C1 segment of cervical spinal cord (tissue), 14 donors: ENCODE measurements around the gene NUP50.
A peak's percentile ranks its signal among the peaks of the same experiment; 100 is the strongest.

Experiments
- DNase-seq, 14 donors: peaks; one replicate each; lab custom pipeline; 2025; lab: John Stamatoyannopoulos, UW

Gene NUP50

DNA sequence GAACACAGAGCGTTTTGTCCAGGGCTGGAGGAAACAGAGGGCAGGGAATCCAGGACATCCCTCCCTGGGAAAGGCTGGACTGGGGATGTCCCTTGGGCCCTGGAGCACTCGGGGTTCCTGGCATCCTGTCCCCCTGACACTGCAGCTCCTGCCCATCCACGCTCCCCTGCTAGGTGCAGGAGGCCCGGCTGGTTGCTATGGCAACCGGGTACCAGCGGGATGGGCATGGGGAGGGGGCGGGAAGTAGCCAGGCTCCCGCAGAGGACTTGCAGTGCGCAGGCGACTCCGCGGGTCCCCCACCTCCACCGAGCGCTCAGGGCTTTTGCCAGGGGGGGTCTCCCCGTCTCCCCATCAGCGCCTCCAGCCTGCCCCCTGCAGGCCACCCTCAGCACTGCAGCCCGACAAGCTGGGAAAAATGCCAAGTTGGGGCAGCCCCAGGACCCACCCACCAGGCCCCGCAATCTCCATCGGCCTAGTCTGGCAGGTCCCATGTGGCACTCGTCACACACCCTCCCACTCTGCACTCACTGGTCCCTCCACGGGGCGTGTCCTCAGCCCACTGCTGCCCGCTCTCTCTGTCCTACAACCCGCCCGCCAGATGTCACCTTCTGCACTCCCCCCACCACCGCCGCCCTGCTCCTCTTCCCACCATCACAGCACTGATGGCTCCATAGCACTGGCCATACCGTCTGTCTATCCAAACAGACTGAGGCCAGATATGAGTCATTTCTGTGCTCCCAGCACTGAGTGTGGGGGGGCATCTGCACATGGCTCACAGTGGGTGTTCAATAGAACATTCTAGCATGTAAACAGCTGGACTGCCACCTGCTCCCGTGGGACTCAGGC, 45.5 kb downstream of the NUP50 start:
- peak in 12 of 14 donors; percentile 69 to 92 (median 83) for DNase-seq

DNA sequence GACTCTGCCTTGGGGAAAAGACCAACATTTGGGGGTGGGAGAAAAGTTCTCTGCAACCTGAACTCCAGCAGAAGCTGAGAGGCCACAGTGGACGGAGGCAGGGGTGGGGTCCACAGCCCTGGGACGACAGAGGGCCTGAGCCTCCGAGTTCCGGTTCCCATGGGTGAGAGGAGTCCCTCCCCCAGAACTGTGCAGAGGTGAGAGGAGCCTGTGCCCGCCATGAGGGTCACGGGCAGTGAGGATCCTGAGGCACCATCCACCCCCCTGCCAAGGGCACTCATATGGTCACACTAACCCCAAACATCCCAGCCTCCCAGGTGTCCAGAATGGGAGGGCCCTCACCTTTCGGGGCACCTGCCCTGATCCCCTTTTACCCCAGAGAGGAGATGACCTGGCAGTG, 46.4 kb downstream of the NUP50 start:
- no peak for DNase-seq

DNA sequence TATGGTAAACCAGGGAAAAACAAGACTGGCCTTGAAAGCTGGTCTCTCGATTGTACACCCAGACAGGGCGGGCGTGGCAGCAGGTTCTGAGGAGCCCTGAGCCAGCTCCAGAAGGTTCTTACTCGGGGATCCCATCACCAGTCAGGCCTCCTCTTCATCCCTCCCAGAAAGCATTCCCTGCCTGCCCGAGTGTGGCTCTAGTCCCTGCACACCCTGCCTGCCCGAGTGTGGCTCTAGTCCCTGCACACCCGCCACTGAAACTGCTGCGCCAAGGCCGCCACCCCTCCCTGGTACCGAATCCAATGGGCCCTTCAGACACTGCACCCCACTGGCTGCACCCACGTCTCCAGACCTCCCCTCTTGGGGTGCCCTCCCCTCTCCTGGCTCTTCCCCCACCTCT, 46.9 kb downstream of the NUP50 start:
- peak in 2 of 14 donors; percentile 22 to 23 for DNase-seq

DNA sequence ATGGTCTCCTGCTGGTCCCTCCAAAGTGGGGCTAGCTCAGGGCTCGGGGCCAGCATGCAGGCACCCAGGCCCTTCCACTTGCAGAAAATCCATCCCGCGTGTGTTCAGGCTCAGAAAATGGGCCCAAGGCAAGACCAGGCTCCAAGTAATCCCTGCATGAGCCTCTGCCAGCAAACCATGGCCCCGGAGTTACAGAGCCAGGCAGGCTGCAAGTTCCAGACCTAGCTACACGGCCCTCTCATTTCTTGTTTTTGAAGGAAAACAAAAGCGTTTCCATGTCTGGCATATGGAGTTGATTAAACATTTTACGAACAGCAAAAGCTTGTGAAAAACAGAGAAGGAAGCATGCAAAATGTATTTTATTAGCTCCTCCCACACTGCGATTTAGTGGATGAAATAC, 47.3 kb downstream of the NUP50 start:
- no peak for DNase-seq

DNA sequence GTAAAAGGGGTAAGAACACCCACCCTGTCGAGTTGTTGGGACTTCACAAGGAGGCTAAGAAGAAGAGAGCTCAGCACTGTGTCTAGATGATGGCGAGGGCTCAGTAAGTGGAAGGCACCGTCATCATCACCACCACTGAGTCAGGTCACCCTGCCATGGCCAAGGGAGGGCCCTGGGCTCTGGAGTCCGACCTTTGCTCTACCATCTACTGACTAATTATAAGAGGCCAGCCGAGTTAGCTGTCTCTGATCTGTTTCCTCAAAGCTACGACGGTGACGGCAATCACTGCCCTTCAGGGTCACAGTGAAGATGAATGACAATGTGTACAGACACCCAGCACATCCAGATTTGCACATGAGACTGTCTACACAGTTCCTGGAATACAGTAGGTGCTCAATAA, 47.7 kb downstream of the NUP50 start:
- DNase-seq, result no peak

DNA sequence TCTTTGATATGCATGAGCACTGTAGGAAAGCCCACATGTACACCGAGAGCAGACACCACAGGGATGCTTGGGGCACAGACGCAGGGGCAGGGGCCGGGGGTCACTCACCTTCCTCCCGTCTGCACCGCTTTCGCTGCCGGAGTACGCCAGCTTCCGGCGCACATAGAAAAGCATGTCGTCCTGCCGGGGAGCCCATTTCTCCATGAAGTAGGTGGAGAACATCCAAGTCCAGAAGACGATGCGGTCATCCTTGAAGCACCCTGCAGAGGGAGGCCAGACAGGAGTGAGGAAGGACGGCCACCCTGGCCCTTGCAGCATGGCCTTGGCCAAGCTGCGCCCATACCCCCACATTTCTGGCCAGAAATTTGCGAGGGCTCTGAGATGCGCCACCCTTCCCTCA, 48.1 kb downstream of the NUP50 start:
- DNase-seq, result no peak

DNA sequence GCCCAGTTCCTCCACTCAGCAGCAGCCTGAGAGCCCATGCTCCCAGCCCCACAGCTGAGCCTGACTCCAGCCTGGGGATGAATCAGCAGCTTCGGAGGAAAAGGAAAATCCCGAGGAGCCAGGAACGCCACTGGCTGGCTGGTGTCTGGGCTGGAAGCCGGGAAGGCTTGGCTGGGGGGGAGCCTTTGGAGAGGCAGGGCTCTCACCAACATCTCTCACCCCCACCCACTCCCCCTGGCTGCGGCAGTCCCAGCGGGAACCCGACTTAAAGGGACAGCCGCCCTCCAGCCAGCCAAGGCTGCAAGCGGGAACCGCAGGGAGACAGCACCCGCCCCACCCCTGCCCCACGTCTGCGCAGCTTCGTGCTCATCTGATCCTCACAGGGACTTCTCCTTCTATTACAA, 48.6 kb downstream of the NUP50 start:
- peak in 13 of 14 donors; percentile 33 to 95 (median 76) for DNase-seq

DNA sequence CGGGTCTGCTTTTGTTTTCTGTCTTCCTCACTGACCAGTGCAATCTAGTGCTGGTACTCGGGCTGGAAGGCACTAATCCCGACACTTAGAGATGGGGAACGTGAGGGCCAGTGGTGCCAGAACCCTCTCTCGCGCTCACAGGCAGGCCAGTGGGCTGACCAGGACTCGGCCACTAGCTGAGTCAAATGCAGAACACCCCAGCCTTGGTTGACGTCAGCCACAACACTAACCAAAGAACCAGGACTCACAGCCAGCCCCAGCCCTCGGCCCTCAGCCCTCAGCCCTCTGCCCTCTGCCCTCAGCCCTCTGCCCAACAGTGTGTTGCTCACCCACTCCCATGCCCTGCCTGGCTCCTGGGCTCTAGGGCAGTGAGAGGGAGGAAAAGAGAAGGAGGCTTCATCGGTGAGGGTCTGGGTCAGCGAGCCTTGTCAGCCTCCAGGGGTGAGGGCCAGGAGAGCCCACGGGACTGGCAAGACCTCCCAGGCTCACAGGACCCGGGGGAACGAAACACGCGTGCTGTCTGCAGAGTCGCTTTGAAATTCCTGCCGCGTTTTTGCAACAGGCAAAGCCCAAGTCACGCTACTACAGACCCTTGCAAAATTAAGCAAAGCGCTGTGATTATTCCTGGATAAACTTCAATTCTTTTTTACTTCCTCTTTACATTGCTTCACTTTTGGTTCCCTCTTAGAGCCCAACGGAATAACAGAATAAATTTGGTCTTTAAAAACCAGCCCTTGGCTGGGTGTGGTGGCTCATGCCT, 49.4 kb downstream of the NUP50 start:
- DNase-seq, result peak in 10 of 14 donors; percentile 28 to 67 (median 49)

DNA sequence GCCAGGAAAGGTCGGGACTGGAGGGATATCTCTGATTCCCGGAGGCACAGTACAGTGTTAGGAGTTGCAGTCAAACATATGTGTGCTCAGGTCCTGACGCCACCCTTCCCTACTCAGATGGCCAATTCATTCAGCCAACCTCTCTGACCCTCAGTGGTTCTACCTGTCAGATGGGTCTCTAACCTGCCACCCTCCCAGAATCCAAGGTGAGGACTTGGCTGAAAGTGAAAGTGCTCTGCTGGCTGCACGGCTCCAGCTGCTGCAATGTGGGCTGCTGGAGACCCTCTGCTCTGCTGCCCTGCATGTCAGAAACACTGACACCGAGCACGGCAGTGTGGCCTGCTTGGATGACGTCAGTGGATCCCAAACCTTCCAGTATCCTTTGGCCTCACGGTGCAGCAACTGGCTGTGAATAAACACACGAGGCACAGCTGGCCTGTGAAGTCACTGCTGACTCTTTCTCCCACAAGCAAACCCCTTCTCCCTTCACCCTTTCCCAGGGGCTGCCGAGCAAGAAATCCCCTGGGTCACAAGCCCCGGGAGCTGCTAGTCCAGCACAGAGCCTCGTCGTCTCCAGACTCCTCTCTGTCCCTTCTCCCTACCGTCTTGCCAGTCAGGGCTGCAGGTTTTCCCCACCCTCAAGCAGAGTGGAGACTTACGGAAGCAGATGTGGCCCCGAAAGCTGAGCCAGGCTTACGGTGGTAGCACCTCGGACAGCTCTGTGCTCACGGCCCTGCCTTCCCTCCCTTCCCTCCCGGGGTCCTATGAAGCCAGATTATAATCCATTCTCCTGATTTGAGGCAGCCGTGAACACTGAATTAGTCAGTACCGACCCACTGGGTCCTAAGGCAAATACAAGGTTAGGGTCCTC, 52.6 kb downstream of the NUP50 start:
- peak in 1 of 14 donors; percentile 49 for DNase-seq

DNA sequence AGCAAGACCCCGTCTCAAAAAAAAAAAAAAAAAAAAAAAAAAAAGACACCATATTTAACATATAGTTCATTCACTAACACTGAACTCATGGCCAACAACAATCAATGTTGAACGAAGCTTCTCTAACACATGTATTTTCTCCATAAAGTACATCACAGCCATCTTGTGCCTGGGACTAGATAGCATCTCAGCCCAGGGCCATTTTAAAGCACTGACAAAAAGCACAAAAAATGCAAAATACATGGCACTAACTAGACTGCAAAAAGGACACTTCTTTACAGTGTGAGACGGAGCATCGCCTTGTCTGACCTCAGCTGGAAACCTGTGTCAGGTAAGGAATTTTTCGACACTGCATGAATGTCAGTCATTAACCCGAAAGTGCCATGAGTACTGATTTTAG, 53.6 kb downstream of the NUP50 start:
- no peak for DNase-seq

DNA sequence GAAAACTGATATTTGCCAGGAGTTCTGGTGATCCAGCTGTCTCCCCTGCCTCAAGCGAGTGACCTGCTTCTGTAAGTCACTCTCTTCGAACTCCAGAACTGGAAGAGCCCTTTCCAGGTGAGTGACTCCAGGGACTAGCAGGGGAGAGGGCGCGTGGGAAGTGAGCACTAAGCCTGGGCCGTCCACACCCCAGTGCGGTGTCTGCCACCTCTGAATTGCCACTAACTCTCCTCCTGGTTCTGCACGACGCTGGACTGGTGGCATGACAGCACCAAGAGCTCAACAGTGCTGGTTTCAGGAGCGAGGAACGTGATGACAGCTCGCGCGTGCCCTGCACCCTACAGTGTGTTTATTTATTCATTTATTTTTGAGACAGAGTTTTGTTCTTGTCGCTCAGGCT, 54.1 kb downstream of the NUP50 start:
- DNase-seq, result no peak

DNA sequence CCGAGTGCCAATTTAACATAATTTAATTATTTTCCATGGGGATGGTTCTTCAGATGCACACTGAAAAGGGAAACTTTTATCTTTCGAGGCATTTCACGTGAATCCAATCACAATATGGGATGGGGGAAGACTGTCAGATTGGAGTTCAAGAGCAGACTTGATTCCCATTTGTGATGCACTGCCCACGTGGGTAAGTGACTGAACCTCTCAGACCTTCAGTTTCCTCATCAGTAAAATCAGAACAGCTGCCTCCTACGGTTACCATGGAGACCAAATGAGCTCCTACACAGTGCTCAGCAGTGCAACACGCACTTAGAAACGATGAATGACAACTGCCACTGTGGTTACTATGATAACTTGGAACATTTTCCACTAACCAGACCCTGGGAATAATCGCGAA, 55.3 kb downstream of the NUP50 start:
- DNase-seq, result no peak

DNA sequence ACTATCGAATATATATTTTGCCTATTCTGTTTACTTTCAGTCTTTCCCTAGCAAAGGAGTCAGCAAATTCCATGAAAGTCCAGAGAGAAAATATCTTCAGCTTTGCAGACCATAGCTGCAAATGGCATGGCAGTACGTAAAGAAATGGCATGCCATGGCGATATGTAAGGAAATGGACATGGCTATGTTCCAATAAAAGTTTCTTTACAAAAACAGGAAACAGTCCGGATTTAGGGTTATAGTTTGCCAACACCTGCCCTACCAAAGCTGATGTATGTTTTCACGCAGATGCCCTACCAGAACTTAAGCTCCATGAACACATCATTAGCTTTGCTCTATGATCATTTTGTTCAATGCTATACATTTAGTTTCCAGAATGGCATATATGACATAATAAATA, 57.5 kb downstream of the NUP50 start:
- no peak for DNase-seq

DNA sequence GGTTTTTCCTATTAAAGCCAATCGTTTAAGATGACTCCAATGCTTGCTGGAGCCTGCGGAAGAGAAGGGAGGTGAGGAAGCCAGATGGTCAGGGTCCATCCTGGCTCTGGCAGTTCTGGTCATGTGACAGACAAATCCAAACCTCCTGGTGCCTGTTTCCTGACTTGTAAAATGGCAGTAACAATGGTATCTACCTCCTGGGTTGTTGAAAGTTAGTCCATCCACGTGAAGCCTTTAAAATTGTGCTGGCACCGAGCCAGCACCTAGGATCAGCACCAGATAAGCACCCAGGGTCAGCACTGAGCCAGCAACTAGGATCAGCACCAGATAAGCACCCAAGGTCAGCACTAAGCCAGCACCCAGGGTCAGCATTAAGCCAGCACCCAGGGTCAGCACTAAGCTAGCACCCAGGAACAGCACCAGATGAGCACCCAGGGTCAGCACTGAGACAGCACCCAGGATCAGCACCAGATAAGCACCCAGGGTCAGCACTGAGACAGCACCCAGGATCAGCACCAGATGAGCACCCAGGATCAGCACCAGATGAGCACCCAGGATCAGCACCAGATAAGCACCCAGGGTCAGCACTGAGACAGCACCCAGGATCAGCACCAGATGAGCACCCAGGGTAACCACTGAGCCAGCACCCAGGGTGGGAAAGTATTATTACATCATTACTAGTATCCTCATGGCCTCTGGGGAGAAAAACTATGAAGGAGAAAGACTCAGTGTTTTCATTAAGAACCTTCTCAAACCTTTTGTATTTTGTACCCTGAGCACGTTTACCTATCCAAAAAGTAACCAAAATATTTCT, 59.8 kb downstream of the NUP50 start:
- DNase-seq, result no peak

DNA sequence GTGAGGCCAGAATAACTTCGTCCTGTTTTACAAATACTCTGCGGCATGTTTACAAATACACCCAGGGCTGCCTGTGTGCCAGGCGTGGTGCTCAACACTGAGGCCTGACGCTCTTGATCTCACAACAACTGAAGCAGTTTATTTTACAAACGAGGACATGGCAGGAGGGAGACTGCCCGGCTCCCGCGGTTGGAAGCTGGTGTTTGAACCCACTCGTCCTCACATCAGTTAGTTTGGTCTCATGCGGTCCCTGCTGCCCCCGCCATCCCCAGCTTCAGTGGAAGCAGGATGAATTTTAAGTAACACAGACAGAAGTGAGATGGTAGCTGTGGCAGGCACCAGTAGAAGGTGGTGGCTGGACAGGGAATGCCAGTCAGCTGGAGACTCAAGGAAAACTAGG, 60.6 kb downstream of the NUP50 start:
- DNase-seq, result peak in 3 of 14 donors; percentile 36 to 61 (median 55)

DNA sequence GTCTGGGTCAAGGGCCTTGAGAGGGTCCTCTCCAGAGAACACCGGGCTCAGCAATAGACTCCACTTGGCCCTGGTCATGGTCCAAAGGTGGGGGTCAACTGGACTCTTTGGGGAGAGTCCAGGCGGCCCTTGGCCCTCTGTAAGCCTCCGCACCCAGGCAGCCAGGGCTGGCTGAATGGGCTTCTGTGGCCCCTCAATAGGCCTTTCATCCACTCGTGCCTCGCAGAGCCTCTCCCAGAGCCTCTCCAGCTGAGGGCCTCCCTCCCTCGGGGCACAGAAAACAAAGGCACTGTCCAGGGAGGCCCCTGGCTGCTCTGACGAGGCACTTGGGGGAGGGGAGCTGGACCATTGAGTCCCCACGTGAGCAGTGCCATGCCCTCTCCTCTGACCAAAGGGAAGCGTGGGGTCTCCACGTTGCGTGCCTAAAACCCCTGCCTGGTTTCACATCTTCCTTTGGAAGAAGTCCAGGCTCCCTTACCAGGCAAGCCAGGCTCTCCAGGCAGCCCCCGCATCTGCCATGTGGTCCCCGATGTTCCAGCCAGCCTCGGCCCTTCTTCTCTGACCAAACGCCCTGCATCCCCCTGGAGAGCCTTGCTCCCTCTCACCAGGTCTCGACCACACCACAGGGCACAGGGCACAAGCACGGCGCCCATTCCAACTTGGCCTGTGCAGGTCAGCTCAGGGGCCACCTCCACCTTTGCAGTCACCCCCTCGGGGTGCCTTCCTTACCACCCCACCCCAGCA, 61.4 kb downstream of the NUP50 start:
- DNase-seq, result peak in 13 of 14 donors; percentile 22 to 91 (median 83)

DNA sequence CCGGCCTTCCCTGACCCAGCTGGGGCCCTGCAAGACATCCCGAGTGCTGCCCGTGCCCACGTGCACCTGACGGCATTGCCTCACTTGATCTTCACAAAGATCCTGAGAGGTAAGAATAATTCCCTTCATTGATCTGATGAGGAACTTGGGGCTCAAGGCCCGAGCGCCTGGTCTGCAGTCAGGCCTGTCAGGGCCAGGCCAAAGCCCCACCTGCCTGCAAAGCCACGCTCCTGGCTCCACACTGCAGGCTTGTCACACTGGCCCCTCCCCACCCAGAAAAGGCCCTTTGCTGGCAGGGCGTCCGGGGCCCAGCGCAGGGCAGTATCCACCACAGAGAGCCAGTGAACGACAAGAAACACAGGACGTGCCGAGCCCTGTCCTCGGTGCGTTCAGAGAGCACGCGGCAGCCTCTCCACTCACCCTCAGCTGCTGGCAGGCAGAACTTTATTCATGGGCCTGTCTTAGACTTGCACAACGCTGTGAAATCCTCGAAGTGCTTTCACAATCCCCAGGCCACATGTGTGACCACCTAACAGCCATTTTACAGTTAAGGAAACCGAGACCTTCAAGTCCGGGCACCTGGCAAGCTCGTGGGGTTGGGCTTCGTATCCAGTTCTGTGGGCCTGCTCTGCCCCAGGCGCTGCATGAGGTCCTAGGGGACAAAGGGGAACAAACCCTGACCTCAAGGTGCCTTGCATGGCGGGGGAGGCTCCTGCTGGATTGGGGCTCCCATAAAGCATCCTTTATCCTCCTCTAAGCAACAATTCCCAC, 62.2 kb downstream of the NUP50 start:
- peak in 10 of 14 donors; percentile 26 to 74 (median 60) for DNase-seq

DNA sequence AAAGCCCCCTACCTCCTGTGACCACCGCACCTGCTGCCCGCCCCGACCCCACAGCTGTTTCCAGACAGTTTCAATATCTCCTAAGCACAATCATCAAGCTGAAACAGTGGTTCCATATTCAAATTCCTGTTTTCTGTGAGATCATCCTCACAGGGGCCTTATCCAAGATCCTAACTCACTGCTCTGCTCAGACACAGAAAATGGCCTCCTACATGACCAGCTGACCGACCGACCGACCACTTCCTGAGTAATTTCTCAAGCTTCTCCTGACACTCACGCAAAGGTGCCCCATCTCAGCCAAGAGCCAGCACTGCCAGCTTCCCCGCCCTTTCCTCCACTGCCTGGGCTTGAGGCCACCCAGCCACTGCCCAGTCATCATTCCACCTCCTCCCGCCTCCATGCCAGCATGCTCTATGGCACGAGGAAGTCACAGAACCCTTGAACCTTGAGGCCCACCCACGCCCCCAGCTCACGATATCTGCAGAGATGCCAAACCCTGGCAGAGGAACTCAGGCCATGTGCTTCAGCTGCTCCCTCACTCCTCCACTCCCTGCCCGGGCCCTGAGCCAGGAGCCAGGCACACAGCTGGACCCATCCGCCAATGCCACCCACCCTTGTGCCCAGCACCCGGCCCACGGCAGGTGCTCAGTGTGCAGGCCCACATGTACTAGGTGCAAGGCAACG, 62.9 kb downstream of the NUP50 start:
- DNase-seq, result peak in 9 of 14 donors; percentile 24 to 83 (median 48)
